IMR-90 (cell line): Measurements from ENCODE around the gene DOCK7. TPM values are rescaled to one million over a fixed set of nuclear protein-coding genes. Genes with fewer than 3 reads are reported as not detected.

Experiments used
- ATAC-seq: fragments of 200-7000 bp; cut with Tn5 transposase; 2 replicates; pipeline ENCODE4 v1.9.1; 2020; ENCODE audit warnings: low read depth, mild to moderate bottlenecking, moderate library complexity
- BruUV-seq: library from RNA; stranded (reverse); fragments of 400-500 nt; replicated peaks from 2 replicates; lab custom pipeline; 2021; lab: Mats Ljungman, UMichigan
- CTCF ChIA-PET: fragments of 300-600 bp; formaldehyde crosslinking; extraction: SDS; loops from one replicate; lab custom pipeline; 2021; ENCODE audit warnings: antibody characterized with exemption; lab: Yijun Ruan, JAX
- POLR2A ChIA-PET: fragments of 300-600 bp; sonication (Branson Sonifier 250); formaldehyde crosslinking; loops from one replicate; lab custom pipeline; 2022; ENCODE audit warnings: antibody characterized with exemption; ENCODE audit not compliant: unreplicated experiment; lab: Charles Lee
- DNase-seq: peaks from one replicate; pipeline ENCODE4 v3.0.0; 2013
- H2AFZ ChIP-seq: replicated peaks from 2 replicates; pipeline ENCODE3; 2013; ENCODE audit warnings: low read length, mild to moderate bottlenecking; ENCODE audit not compliant: poor library complexity
- H2AK5ac ChIP-seq: 2 replicates; pipeline ENCODE4 v1.6.1; 2013; ENCODE audit warnings: low read depth, low read length, inconsistent platforms
- H2AK9ac ChIP-seq: replicated peaks from 2 replicates; pipeline ENCODE3; 2013; ENCODE audit warnings: mild to moderate bottlenecking, low read depth, low read length, moderate library complexity; ENCODE audit not compliant: poor library complexity
- H2BK120ac ChIP-seq: 2 replicates; pipeline ENCODE4 v1.6.1; 2013; ENCODE audit warnings: low read depth, low read length, inconsistent platforms
- H2BK15ac ChIP-seq: 3 replicates; pipeline ENCODE4 v1.6.1; 2013; ENCODE audit warnings: low read depth, low read length, inconsistent platforms
- H2BK20ac ChIP-seq: 2 replicates; pipeline ENCODE4 v1.6.1; 2013; ENCODE audit warnings: low read depth, mild to moderate bottlenecking, inconsistent platforms, low read length, moderate library complexity
- H2BK5ac ChIP-seq: 2 replicates; pipeline ENCODE4 v1.6.1; 2013; ENCODE audit warnings: mild to moderate bottlenecking, low read depth, low read length, inconsistent platforms; ENCODE audit not compliant: poor library complexity, severe bottlenecking
- H3K14ac ChIP-seq: replicated peaks from 2 replicates; pipeline ENCODE4 v1.6.1; 2013; ENCODE audit warnings: low read depth, low read length, inconsistent platforms
- H3K18ac ChIP-seq: 2 replicates; pipeline ENCODE4 v1.6.1; 2013; ENCODE audit warnings: low read depth, low read length, control low read depth
- H3K23ac ChIP-seq: 2 replicates; pipeline ENCODE4 v1.6.1; 2013; ENCODE audit warnings: low read depth, low read length, inconsistent platforms
- H3K27ac ChIP-seq: 2 replicates; pipeline ENCODE4 v1.5.1; 2013; ENCODE audit warnings: mild to moderate bottlenecking, control low read depth, low read length; ENCODE audit not compliant: insufficient read depth
- H3K27me3 ChIP-seq: 2 replicates; pipeline ENCODE4 v1.6.1; 2013; ENCODE audit warnings: low read length; ENCODE audit not compliant: control insufficient read depth, insufficient read depth
- H3K36me3 ChIP-seq: 2 replicates; pipeline ENCODE4 v1.6.1; 2013; ENCODE audit warnings: low read length, mixed read lengths; ENCODE audit not compliant: control insufficient read depth, insufficient read depth
- H3K4ac ChIP-seq: 2 replicates; pipeline ENCODE4 v1.6.1; 2013; ENCODE audit warnings: low read depth, low read length, inconsistent platforms
- H3K4me1 ChIP-seq: 2 replicates; pipeline ENCODE4 v1.6.1; 2013; ENCODE audit warnings: low read length, mixed read lengths; ENCODE audit not compliant: control insufficient read depth, insufficient read depth
- H3K4me2 ChIP-seq: 2 replicates; pipeline ENCODE4 v1.6.1; 2013; ENCODE audit warnings: low read depth, mild to moderate bottlenecking, control low read depth, low read length, moderate library complexity
- H3K4me3 ChIP-seq: 2 replicates; pipeline ENCODE4 v1.5.1; 2013; ENCODE audit warnings: low read depth, mild to moderate bottlenecking, control low read depth, low read length, moderate library complexity; ENCODE audit not compliant: insufficient read depth
- H3K56ac ChIP-seq: 2 replicates; pipeline ENCODE4 v1.6.1; 2013; ENCODE audit warnings: low read length, inconsistent platforms; ENCODE audit not compliant: insufficient read depth; ENCODE audit errors: extremely low read depth
- H3K79me1 ChIP-seq, 2 experiments: 2 replicates each; pipeline ENCODE4 v1.6.1; 2013; ENCODE audit warnings: low read length in 2 of 2, inconsistent platforms in 1 of 2, low read depth in 1 of 2
- H3K9ac ChIP-seq: 2 replicates; pipeline ENCODE4 v1.6.1; 2013; ENCODE audit warnings: low read depth, low read length, control low read depth
- H3K9me1 ChIP-seq: 2 replicates; pipeline ENCODE4 v1.6.1; 2013; ENCODE audit warnings: low read length, inconsistent platforms; ENCODE audit not compliant: insufficient read depth
- H3K9me3 ChIP-seq: 2 replicates; pipeline ENCODE4 v1.6.1; 2013; ENCODE audit warnings: low read length; ENCODE audit not compliant: control insufficient read depth, insufficient read depth
- H4K20me1 ChIP-seq: 2 replicates; pipeline ENCODE4 v1.6.1; 2013; ENCODE audit warnings: low read length, inconsistent platforms; ENCODE audit not compliant: insufficient read depth
- H4K5ac ChIP-seq: 2 replicates; pipeline ENCODE4 v1.6.1; 2013; ENCODE audit warnings: mild to moderate bottlenecking, low read depth, low read length, control low read depth
- H4K8ac ChIP-seq, 2 experiments: 2 replicates each; pipeline ENCODE4 v1.6.1; 2013; ENCODE audit warnings: low read depth in 2 of 2, low read length in 2 of 2, control low read depth in 1 of 2, inconsistent platforms in 1 of 2
- H4K91ac ChIP-seq: 2 replicates; pipeline ENCODE4 v1.6.1; 2013; ENCODE audit warnings: low read depth, low read length, inconsistent platforms; ENCODE audit not compliant: insufficient read depth
- BHLHE40 ChIP-seq: fragments of 150-350 bp; IDR thresholded peaks from 2 replicates; pipeline ENCODE4 v1.6.1; 2016; ENCODE audit warnings: mild to moderate bottlenecking, low read depth, low read length
- CEBPB ChIP-seq: IDR thresholded peaks from 2 replicates; pipeline ENCODE4 v1.6.1; 2012; ENCODE audit warnings: low read depth, low read length, improper control_type of control experiment
- CHD1 ChIP-seq: IDR thresholded peaks from 2 replicates; pipeline ENCODE4 v1.6.1; 2012; ENCODE audit warnings: low read depth, low read length, improper control_type of control experiment
- FOS ChIP-seq: fragments of 150-350 bp; IDR thresholded peaks from 2 replicates; pipeline ENCODE4 v1.6.1; 2016; ENCODE audit warnings: low read depth, low read length
- MAFK ChIP-seq: IDR thresholded peaks from 2 replicates; pipeline ENCODE4 v1.6.1; 2012; ENCODE audit warnings: low read depth, low read length, improper control_type of control experiment
- MAZ ChIP-seq: IDR thresholded peaks from 2 replicates; pipeline ENCODE4 v1.6.1; 2012; ENCODE audit warnings: low read depth, mild to moderate bottlenecking, low read length, improper control_type of control experiment, moderate library complexity, borderline replicate concordance
- MXI1 ChIP-seq: IDR thresholded peaks from 2 replicates; pipeline ENCODE4 v1.6.1; 2012; ENCODE audit warnings: low read depth, mild to moderate bottlenecking, low read length, moderate library complexity, borderline replicate concordance
- NFE2L2 ChIP-seq: fragments of 150-350 bp; IDR thresholded peaks from 2 replicates; pipeline ENCODE4 v1.6.1; 2016; ENCODE audit warnings: low read depth, mild to moderate bottlenecking, low read length
- POLR2A ChIP-seq: IDR thresholded peaks from 2 replicates; pipeline ENCODE4 v1.6.1; 2012; ENCODE audit warnings: mild to moderate bottlenecking, low read depth, low read length
- RAD21 ChIP-seq: IDR thresholded peaks from 2 replicates; pipeline ENCODE4 v1.6.1; 2012; ENCODE audit warnings: low read length, improper control_type of control experiment
- RCOR1 ChIP-seq: IDR thresholded peaks from 2 replicates; pipeline ENCODE4 v1.6.1; 2012; ENCODE audit warnings: mild to moderate bottlenecking, low read length, improper control_type of control experiment; ENCODE audit not compliant: insufficient replicate concordance
- RFX5 ChIP-seq: IDR thresholded peaks from 2 replicates; pipeline ENCODE4 v1.8.0; 2012; ENCODE audit warnings: low read depth, mild to moderate bottlenecking, low read length, moderate library complexity
- WGBS, 2 experiments: methylation state at CpG; one replicate each; pipeline versions ENCODE4 v1.1.5 to v1.1.7; 2013; ENCODE audit warnings: missing lambda C conversion rate in 2 of 2; ENCODE audit not compliant: insufficient read length in 1 of 2; ENCODE audit errors: extremely low coverage in 2 of 2; 5-methylcytosine and 5-hydroxymethylcytosine counted together
- dilution Hi-C: fragments of 300-500 bp; cut with HindIII; formaldehyde crosslinking; loops from one replicate; pipeline ENCODE4 v1.14.3; 2018; ENCODE audit warnings: low sequenced_read_pairs; ENCODE audit not compliant: unreplicated experiment
- in situ Hi-C: fragments of 300-500 bp; cut with MboI; formaldehyde crosslinking; loops from 3 replicates; pipeline ENCODE4 v1.14.3; 2019; ENCODE audit warnings: low sequenced_read_pairs, inconsistent platforms, mixed read lengths
- intact Hi-C: fragments of 100-400 bp; cut with micrococcal nuclease; formaldehyde crosslinking; loops from 2 replicates; pipeline ENCODE4 v1.10.0; 2022
- polyA plus RNA-seq, 3 experiments: library from polyadenylated mRNA; depleted of rRNA; stranded (reverse); fragments of >200 nt; gene quantifications; 2 replicates each; pipeline ENCODE4 v1.2.3, GENCODE V29; 2012; ENCODE audit warnings: low replicate concordance in 1 of 3
- total RNA-seq: library from RNA; depleted of rRNA; stranded (reverse); fragments of >200 nt; gene quantifications from 2 replicates; pipeline ENCODE4 v1.2.3, GENCODE V29; 2012
- TF ChIP-seq, protein P1 (sequence below): fragments of 150-350 bp; IDR thresholded peaks from 2 replicates; pipeline ENCODE4 v1.6.1; 2016; ENCODE audit warnings: low read depth, mild to moderate bottlenecking, low read length, moderate library complexity, borderline replicate concordance
- TF ChIP-seq, protein P2 (sequence below): conservative IDR thresholded peaks from 2 replicates; pipeline ENCODE4 v1.5.1; 2012; ENCODE audit warnings: mild to moderate bottlenecking, low read depth, low read length, improper control_type of control experiment
- TF ChIP-seq, protein P3 (sequence below): fragments of 150-350 bp; IDR thresholded peaks from 2 replicates; pipeline ENCODE4 v1.6.1; 2017; ENCODE audit warnings: mild to moderate bottlenecking, antibody characterized with exemption, low read length, low read depth

The DOCK7 gene
- total and polyA plus RNA-seq, 2 of the 4 experiments (the other 2 are of a cell fraction): 38.0 to 97.7 TPM

DNA sequence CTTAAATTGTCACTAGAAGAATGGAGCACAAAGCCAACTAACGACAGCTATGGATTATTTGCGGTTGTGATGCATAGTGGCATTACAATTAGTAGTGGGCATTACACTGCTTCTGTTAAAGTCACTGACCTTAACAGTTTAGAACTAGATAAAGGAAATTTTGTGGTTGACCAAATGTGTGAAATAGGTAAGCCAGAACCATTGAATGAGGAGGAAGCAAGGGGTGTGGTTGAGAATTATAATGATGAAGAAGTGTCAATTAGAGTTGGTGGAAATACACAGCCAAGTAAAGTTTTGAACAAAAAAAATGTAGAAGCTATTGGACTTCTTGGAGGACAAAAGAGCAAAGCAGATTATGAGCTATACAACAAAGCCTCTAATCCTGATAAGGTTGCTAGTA lies 237.9 kb downstream of the DOCK7 start:
- no CpG with 5 or more reads among the region's 2 CpGs for WGBS, 2 experiments
- Histone ChIP-seq H3K4me2 (no peak overlapping the region), H3K56ac (no peak overlapping the region), H3K4me3 (no peak overlapping the region), H3K9me1 (no peaks in the 10 kb centered on the region), H4K20me1 (no peaks in the 10 kb centered on the region), H3K4me1 (no peaks in the 10 kb centered on the region), H3K9ac (no peak overlapping the region), H3K9me3 (no peaks in the 10 kb centered on the region), H3K14ac (no peak overlapping the region), H2BK5ac (no peak overlapping the region), H3K79me1 (peaks cover 10 to 13% of the 10 kb centered on the region in 2 experiments), H4K8ac (no peak overlapping the region), H2BK15ac (no peak overlapping the region), H3K27ac (no peak overlapping the region), H4K5ac (no peak overlapping the region), H4K91ac (no peak overlapping the region), H2AFZ (no peak overlapping the region), H2AK5ac (no peak overlapping the region), H3K23ac (no peak overlapping the region), H2AK9ac (no peak overlapping the region), H3K18ac (no peak overlapping the region), H3K4ac (no peak overlapping the region), H3K36me3 (peaks cover 29% of the 10 kb centered on the region), H2BK120ac (no peak overlapping the region), H2BK20ac (no peak overlapping the region), H3K27me3 (no peaks in the 10 kb centered on the region)
- DNase-seq: no peak
- TF ChIP-seq, protein P1, sequence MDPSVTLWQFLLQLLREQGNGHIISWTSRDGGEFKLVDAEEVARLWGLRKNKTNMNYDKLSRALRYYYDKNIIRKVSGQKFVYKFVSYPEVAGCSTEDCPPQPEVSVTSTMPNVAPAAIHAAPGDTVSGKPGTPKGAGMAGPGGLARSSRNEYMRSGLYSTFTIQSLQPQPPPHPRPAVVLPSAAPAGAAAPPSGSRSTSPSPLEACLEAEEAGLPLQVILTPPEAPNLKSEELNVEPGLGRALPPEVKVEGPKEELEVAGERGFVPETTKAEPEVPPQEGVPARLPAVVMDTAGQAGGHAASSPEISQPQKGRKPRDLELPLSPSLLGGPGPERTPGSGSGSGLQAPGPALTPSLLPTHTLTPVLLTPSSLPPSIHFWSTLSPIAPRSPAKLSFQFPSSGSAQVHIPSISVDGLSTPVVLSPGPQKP: no peak
- TF ChIP-seq, protein P2, sequence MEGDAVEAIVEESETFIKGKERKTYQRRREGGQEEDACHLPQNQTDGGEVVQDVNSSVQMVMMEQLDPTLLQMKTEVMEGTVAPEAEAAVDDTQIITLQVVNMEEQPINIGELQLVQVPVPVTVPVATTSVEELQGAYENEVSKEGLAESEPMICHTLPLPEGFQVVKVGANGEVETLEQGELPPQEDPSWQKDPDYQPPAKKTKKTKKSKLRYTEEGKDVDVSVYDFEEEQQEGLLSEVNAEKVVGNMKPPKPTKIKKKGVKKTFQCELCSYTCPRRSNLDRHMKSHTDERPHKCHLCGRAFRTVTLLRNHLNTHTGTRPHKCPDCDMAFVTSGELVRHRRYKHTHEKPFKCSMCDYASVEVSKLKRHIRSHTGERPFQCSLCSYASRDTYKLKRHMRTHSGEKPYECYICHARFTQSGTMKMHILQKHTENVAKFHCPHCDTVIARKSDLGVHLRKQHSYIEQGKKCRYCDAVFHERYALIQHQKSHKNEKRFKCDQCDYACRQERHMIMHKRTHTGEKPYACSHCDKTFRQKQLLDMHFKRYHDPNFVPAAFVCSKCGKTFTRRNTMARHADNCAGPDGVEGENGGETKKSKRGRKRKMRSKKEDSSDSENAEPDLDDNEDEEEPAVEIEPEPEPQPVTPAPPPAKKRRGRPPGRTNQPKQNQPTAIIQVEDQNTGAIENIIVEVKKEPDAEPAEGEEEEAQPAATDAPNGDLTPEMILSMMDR: no peak
- TF ChIP-seq RAD21 (no peak), CEBPB (no peak), FOS (no peak), RCOR1 (no peak), RFX5 (no peak), CHD1 (no peak), MXI1 (no peak), MAFK (no peak), MAZ (no peak), POLR2A (no peak), NFE2L2 (no peak), BHLHE40 (no peak)
- TF ChIP-seq, protein P3, sequence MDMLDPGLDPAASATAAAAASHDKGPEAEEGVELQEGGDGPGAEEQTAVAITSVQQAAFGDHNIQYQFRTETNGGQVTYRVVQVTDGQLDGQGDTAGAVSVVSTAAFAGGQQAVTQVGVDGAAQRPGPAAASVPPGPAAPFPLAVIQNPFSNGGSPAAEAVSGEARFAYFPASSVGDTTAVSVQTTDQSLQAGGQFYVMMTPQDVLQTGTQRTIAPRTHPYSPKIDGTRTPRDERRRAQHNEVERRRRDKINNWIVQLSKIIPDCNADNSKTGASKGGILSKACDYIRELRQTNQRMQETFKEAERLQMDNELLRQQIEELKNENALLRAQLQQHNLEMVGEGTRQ: no peak
- CTCF ChIA-PET: no interaction called here
- POLR2A ChIA-PET: no interaction called here
- BruUV-seq: no TSS peak
- intact Hi-C loops (no loop called here), in situ Hi-C loops (no loop called here), dilution Hi-C loops (no loop called here)
- ATAC-seq: no peak
